Activated naive CD4-positive, alpha-beta T cell treated with anti-CD3 and anti-CD28 coated beads, Interleukin-2, amount 50 U/mL, for 16 hours (primary cell): Measurements from ENCODE around the gene RHOBTB3.
"Not testable (repeated sequence)": the region's sequence is repeated elsewhere in the genome, so short reads cannot be mapped to it uniquely, and the experiment has no call there.

ENCODE experiments used
- DNase-seq: peaks from one replicate; pipeline ENCODE4 v3.0.0-alpha.2; 2020

The RHOBTB3 gene

GRCh38 chr5:95730730-95731570, at the start of gene RHOBTB3:
Gene RHOBTB3, plus strand, starts transcription at chr5:95731336. Its CDS starts 347 bp downstream, at chr5:95731683.
- peak; percentile 51 for DNase-seq

- DNase-seq = no peak
Observed at GRCh38 chr5:95682891-95683290, 48.2 kb upstream of the RHOBTB3 start, which contains the start of gene SPATA9. Gene SPATA9, minus strand, starts transcription at chr5:95682991. Its CDS starts 137 bp downstream, at chr5:95682854.

GRCh38 chr5:95684361-95684760, 46.8 kb upstream of the RHOBTB3 start:
- no peak for DNase-seq

- no peak for DNase-seq
Observed at GRCh38 chr5:95686651-95687050, 44.5 kb upstream of the RHOBTB3 start.

GRCh38 chr5:95689680-95690079, 41.5 kb upstream of the RHOBTB3 start:
- no peak for DNase-seq

GRCh38 chr5:95690333-95690732, 40.8 kb upstream of the RHOBTB3 start:
- DNase-seq = no peak

GRCh38 chr5:95697781-95698681, 33.1 kb upstream of the RHOBTB3 start:
- DNase-seq = no peak

GRCh38 chr5:95699337-95699736, 31.8 kb upstream of the RHOBTB3 start:
- DNase-seq = no peak

- DNase-seq = no peak
Observed at GRCh38 chr5:95701074-95701473, 30.1 kb upstream of the RHOBTB3 start.

- DNase-seq = no peak
Observed at GRCh38 chr5:95704150-95704549, 27.0 kb upstream of the RHOBTB3 start.

GRCh38 chr5:95706196-95706595, 24.9 kb upstream of the RHOBTB3 start:
- not testable (repeated sequence) for DNase-seq

GRCh38 chr5:95707055-95707454, 24.1 kb upstream of the RHOBTB3 start:
- no peak for DNase-seq

GRCh38 chr5:95707534-95708188, 23.5 kb upstream of the RHOBTB3 start:
- not testable (repeated sequence) for DNase-seq

- DNase-seq = no peak
Observed at GRCh38 chr5:95708876-95709275, 22.3 kb upstream of the RHOBTB3 start.

GRCh38 chr5:95709967-95710650, 21.0 kb upstream of the RHOBTB3 start:
- DNase-seq = no peak

GRCh38 chr5:95710651-95711500, 20.3 kb upstream of the RHOBTB3 start:
- not testable (repeated sequence) for DNase-seq

- DNase-seq = no peak
Observed at GRCh38 chr5:95711501-95712346, 19.4 kb upstream of the RHOBTB3 start.

- DNase-seq = peak; percentile 30
Observed at GRCh38 chr5:95712347-95712958, 18.7 kb upstream of the RHOBTB3 start.

- not testable (repeated sequence) for DNase-seq
Observed at GRCh38 chr5:95713246-95713645, 17.9 kb upstream of the RHOBTB3 start.
